ENCODE measurements around the gene NFKBIB.

- TF ChIP-seq EZH2 (IDR thresholded peaks at IDR 0.05; ENCODE audit: borderline replicate concordance, low read depth, low read length, severe bottlenecking) (no peak), CTCF (IDR thresholded peaks at IDR 0.05; ENCODE audit: extremely low read depth in 1 of 2, insufficient read depth in 1 of 2, low read depth in 1 of 2, low read length in 2 of 2) (no peak), POLR2A (IDR thresholded peaks at IDR 0.05; ENCODE audit: low read depth, low read length) (peak; percentile 43), MAX (IDR thresholded peaks at IDR 0.05; ENCODE audit: insufficient read depth, insufficient read length) (no peak), MYC (IDR thresholded peaks at IDR 0.05; ENCODE audit: low read depth, low read length) (no peak), POLR2AphosphoS5 (IDR thresholded peaks at IDR 0.05; ENCODE audit: insufficient read depth, low read depth, low read length) (no peak)
These were observed at the start of gene NFKBIB, which contains the start of gene SIRT2 for GRCh38 chr19:38899447-38900201.

Data from endothelial cell of umbilical vein (primary cell).